NCI-H2227 (cell line): ENCODE measurements around the gene IFT25.

ENCODE experiments used
- DNase-seq: peaks from one replicate; lab custom pipeline; 2025; ENCODE audit not compliant: unreplicated experiment; lab: John Stamatoyannopoulos, UW

IFT25 gene

GRCh38 chr1:53930932-53931331 is 14.6 kb downstream of the IFT25 start:
- DNase-seq: no peak

- no peak for DNase-seq
These were observed 16.1 kb downstream of the IFT25 start for GRCh38 chr1:53929246-53929960.

- DNase-seq: no peak
These were observed 18.1 kb downstream of the IFT25 start for GRCh38 chr1:53927376-53927881.

GRCh38 chr1:53919675-53920066 is 25.8 kb downstream of the IFT25 start:
- DNase-seq: no peak

GRCh38 chr1:53918343-53918742 is 27.2 kb downstream of the IFT25 start:
- peak; percentile 8 for DNase-seq

GRCh38 chr1:53913352-53914033 is 32.0 kb downstream of the IFT25 start:
- DNase-seq: peak; percentile 31

- no peak for DNase-seq
These were observed 34.1 kb downstream of the IFT25 start for GRCh38 chr1:53911442-53911841.

GRCh38 chr1:53909946-53910345 is 35.6 kb downstream of the IFT25 start:
- DNase-seq: no peak

- DNase-seq: no peak
These were observed 39.4 kb downstream of the IFT25 start for GRCh38 chr1:53906121-53906520.

GRCh38 chr1:53905509-53905908 is 40.0 kb downstream of the IFT25 start:
- no peak for DNase-seq

- DNase-seq: no peak
These were observed 43.0 kb downstream of the IFT25 start for GRCh38 chr1:53902235-53903138.

GRCh38 chr1:53899708-53900107 is 45.8 kb downstream of the IFT25 start:
- no peak for DNase-seq

- no peak for DNase-seq
These were observed 46.3 kb downstream of the IFT25 start for GRCh38 chr1:53899206-53899628.

GRCh38 chr1:53896635-53897229 is 48.8 kb downstream of the IFT25 start:
- DNase-seq: no peak

GRCh38 chr1:53895421-53895820 is 50.1 kb downstream of the IFT25 start:
- DNase-seq: no peak

- no peak for DNase-seq
These were observed 50.9 kb downstream of the IFT25 start for GRCh38 chr1:53894644-53895043.

GRCh38 chr1:53893999-53894636 is 51.4 kb downstream of the IFT25 start, which contains the start of gene DIO1:
Gene DIO1 (plus strand): TSS chr1:53894187. CDS start chr1:53894211, 24 bp downstream.
- no peak for DNase-seq

GRCh38 chr1:53892911-53893310 is 52.6 kb downstream of the IFT25 start:
- DNase-seq: no peak

- no peak for DNase-seq
These were observed 53.8 kb downstream of the IFT25 start for GRCh38 chr1:53891678-53892077.

GRCh38 chr1:53891018-53891417 is 54.5 kb downstream of the IFT25 start:
- no peak for DNase-seq
